Mesendoderm (in vitro differentiated cells): ENCODE results near the gene RNF5. TPM values are rescaled to one million over a fixed set of nuclear protein-coding genes. Genes with fewer than 3 reads are reported as not detected.
A peak's percentile ranks its signal among the peaks of the same experiment; 100 is the strongest.

Source experiments
- DNase-seq: peaks from one replicate; pipeline ENCODE4 v3.0.0; 2013
- H2AK5ac ChIP-seq: 2 replicates; pipeline ENCODE4 v1.6.1; 2013; ENCODE audit warnings: low read length, inconsistent platforms
- H2BK120ac ChIP-seq: 2 replicates; pipeline ENCODE4 v1.6.1; 2013; ENCODE audit warnings: low read depth, mild to moderate bottlenecking, low read length, moderate library complexity, mixed read lengths
- H2BK15ac ChIP-seq: replicated peaks from 2 replicates; pipeline ENCODE4 v1.6.1; 2013; ENCODE audit warnings: low read depth, mild to moderate bottlenecking, moderate library complexity
- H2BK5ac ChIP-seq: 2 replicates; pipeline ENCODE4 v1.6.1; 2013; ENCODE audit warnings: low read length, inconsistent platforms
- H3K18ac ChIP-seq: 2 replicates; pipeline ENCODE4 v1.6.1; 2013; ENCODE audit warnings: mild to moderate bottlenecking, low read length, mixed read lengths
- H3K23ac ChIP-seq: one replicate; pipeline ENCODE4 v1.6.1; 2013; ENCODE audit warnings: low read length
- H3K27ac ChIP-seq: 2 replicates; pipeline ENCODE4 v1.5.1; 2013; ENCODE audit warnings: low read depth, mild to moderate bottlenecking, inconsistent platforms, low read length, moderate library complexity
- H3K27me3 ChIP-seq: 2 replicates; pipeline ENCODE4 v1.6.1; 2013; ENCODE audit warnings: low read length, control low read depth, mild to moderate bottlenecking, inconsistent platforms; ENCODE audit not compliant: insufficient read depth, poor library complexity
- H3K36me3 ChIP-seq: 2 replicates; pipeline ENCODE4 v1.6.1; 2013; ENCODE audit warnings: low read length, inconsistent platforms; ENCODE audit not compliant: control insufficient read depth, insufficient read depth
- H3K4ac ChIP-seq: one replicate; pipeline ENCODE4 v1.6.1; 2013; ENCODE audit warnings: low read depth, mild to moderate bottlenecking, low read length, moderate library complexity
- H3K4me1 ChIP-seq: 2 replicates; pipeline ENCODE4 v1.6.1; 2013; ENCODE audit warnings: low read depth, low read length, inconsistent platforms; ENCODE audit not compliant: control insufficient read depth
- H3K4me2 ChIP-seq: 2 replicates; pipeline ENCODE4 v1.6.1; 2013; ENCODE audit warnings: low read length
- H3K4me3 ChIP-seq: 2 replicates; pipeline ENCODE4 v1.5.1; 2013; ENCODE audit warnings: mild to moderate bottlenecking, low read length
- H3K56ac ChIP-seq: one replicate; pipeline ENCODE4 v1.6.1; 2013; ENCODE audit warnings: low read length
- H3K79me1 ChIP-seq: 2 replicates; pipeline ENCODE4 v1.6.1; 2013; ENCODE audit warnings: low read length, inconsistent platforms
- H3K79me2 ChIP-seq: 2 replicates; pipeline ENCODE4 v1.6.1; 2013; ENCODE audit warnings: mild to moderate bottlenecking, low read length; ENCODE audit not compliant: control insufficient read depth, insufficient read depth
- H3K9ac ChIP-seq: 2 replicates; pipeline ENCODE4 v1.6.1; 2013; ENCODE audit warnings: low read length, inconsistent platforms
- H4K5ac ChIP-seq: one replicate; pipeline ENCODE4 v1.6.1; 2013; ENCODE audit warnings: low read length
- H4K8ac ChIP-seq: one replicate; pipeline ENCODE4 v1.6.1; 2013; ENCODE audit warnings: low read depth, mild to moderate bottlenecking, control low read depth, low read length, moderate library complexity
- WGBS: extraction: QIAGEN DNeasy Blood & Tissue Kit; methylation state at CpG from one replicate; pipeline ENCODE4 v1.1.7; 2013; ENCODE audit warnings: low lambda C conversion rate, missing lambda C conversion rate; ENCODE audit not compliant: insufficient coverage; ENCODE audit errors: extremely low coverage; 5-methylcytosine and 5-hydroxymethylcytosine counted together
- polyA plus RNA-seq, 2 experiments: library from polyadenylated mRNA; stranded (reverse); fragments of 200-250 nt; gene quantifications; one replicate each; pipeline ENCODE4 v1.2.3, GENCODE V29; 2013

RNF5 gene
- polyA plus RNA-seq (2013, experiment 1 of 2), result 90.3 TPM
- 86.3 TPM for polyA plus RNA-seq (2013, experiment 2 of 2)

GRCh38 chr6:32177788-32178546, at the start of gene RNF5:
Gene RNF5, plus strand, starts transcription at chr6:32178405. Its CDS starts 107 bp downstream, at chr6:32178512.
- whole genome bisulfite sequencing, result no CpG with 5 or more reads among the region's 33 CpGs

GRCh38 chr6:32128751-32129296, 49.4 kb upstream of the RNF5 start:
- no peak overlapping the region for H4K8ac ChIP-seq
- H3K36me3 ChIP-seq, result no peaks in the 10 kb centered on the region
- no peaks in the 10 kb centered on the region for H3K27me3 ChIP-seq
- H3K18ac ChIP-seq, result no peak overlapping the region
- no peak overlapping the region for H3K4me3 ChIP-seq
- no peak overlapping the region for H2AK5ac ChIP-seq
- no peak overlapping the region for H2BK5ac ChIP-seq
- no peak overlapping the region for H3K27ac ChIP-seq
- no peak for DNase-seq
- H3K4me2 ChIP-seq, result peak overlapping the region; percentile 27
- no peak overlapping the region for H4K5ac ChIP-seq
- peaks cover 12% of the 10 kb centered on the region for H3K79me1 ChIP-seq
- no peak overlapping the region for H3K4ac ChIP-seq
- peak overlapping the region; percentile 40 for H3K9ac ChIP-seq
- H3K79me2 ChIP-seq, result peaks cover 4% of the 10 kb centered on the region
- peak overlapping the region; percentile 82 for H3K56ac ChIP-seq
- peaks cover 5% of the 10 kb centered on the region for H3K4me1 ChIP-seq
- no peak overlapping the region for H3K23ac ChIP-seq
- H2BK120ac ChIP-seq, result no peak overlapping the region
- H2BK15ac ChIP-seq, result no peak overlapping the region
- WGBS, result no CpG with 5 or more reads among the region's 13 CpGs

More at GRCh38 chr6:32177788-32178546, at the start of gene RNF5:
- Histone ChIP-seq H2BK120ac (no peak within 1 kb of the TSS), H2BK15ac (no peak within 1 kb of the TSS), H3K23ac (peak within 1 kb of the TSS; percentile 48), H3K18ac (peak within 1 kb of the TSS; percentile 47), H4K8ac (no peak within 1 kb of the TSS), H3K4me1 (peaks cover 16% of the 10 kb centered on the region), H3K9ac (peak within 1 kb of the TSS; percentile 88), H3K4me3 (peak within 1 kb of the TSS; percentile 43), H3K27me3 (no peaks in the 10 kb centered on the region), H4K5ac (peak within 1 kb of the TSS; percentile 40), H3K27ac (peak within 1 kb of the TSS; percentile 89), H3K56ac (peak within 1 kb of the TSS; percentile 91), H2BK5ac (peak within 1 kb of the TSS; percentile 68), H3K36me3 (peaks cover 1% of the 10 kb centered on the region), H3K4ac (peak within 1 kb of the TSS; percentile 89), H2AK5ac (peak within 1 kb of the TSS; percentile 9), H3K79me2 (peaks cover 33% of the 10 kb centered on the region), H3K79me1 (peaks cover 20% of the 10 kb centered on the region), H3K4me2 (peak within 1 kb of the TSS; percentile 93)
- DNase-seq, result peak; percentile 100

GRCh38 chr6:32129297-32130088, 48.7 kb upstream of the RNF5 start:
- no peak overlapping the region for H4K5ac ChIP-seq
- H3K27me3 ChIP-seq, result no peaks in the 10 kb centered on the region
- H3K4me3 ChIP-seq, result peak overlapping the region; percentile 88
- no peak overlapping the region for H4K8ac ChIP-seq
- H3K9ac ChIP-seq, result peak overlapping the region; percentile 94
- no peak overlapping the region for H2BK120ac ChIP-seq
- peak overlapping the region; percentile 17 for H2BK5ac ChIP-seq
- no peaks in the 10 kb centered on the region for H3K36me3 ChIP-seq
- peak overlapping the region; percentile 86 for H3K18ac ChIP-seq
- H2AK5ac ChIP-seq, result peak overlapping the region; percentile 75
- H3K79me1 ChIP-seq, result peaks cover 12% of the 10 kb centered on the region
- WGBS, result no CpG with 5 or more reads among the region's 22 CpGs
- H3K23ac ChIP-seq, result no peak overlapping the region
- peaks cover 4% of the 10 kb centered on the region for H3K79me2 ChIP-seq
- peak overlapping the region; percentile 39 for H3K27ac ChIP-seq
- peak overlapping the region; percentile 25 for H3K4ac ChIP-seq
- no peak overlapping the region for H2BK15ac ChIP-seq
- peaks cover 5% of the 10 kb centered on the region for H3K4me1 ChIP-seq
- peak overlapping the region; percentile 97 for H3K56ac ChIP-seq
- DNase-seq, result no peak
- H3K4me2 ChIP-seq, result peak overlapping the region; percentile 65

- Histone ChIP-seq H3K36me3 (no peaks in the 10 kb centered on the region), H2BK120ac (no peak overlapping the region), H3K18ac (no peak overlapping the region), H4K5ac (no peak overlapping the region), H3K4me1 (peaks cover 5% of the 10 kb centered on the region), H2BK15ac (no peak overlapping the region), H3K4ac (no peak overlapping the region), H3K56ac (no peak overlapping the region), H3K79me2 (peaks cover 4% of the 10 kb centered on the region), H3K79me1 (peaks cover 12% of the 10 kb centered on the region), H3K23ac (no peak overlapping the region), H3K9ac (no peak overlapping the region), H3K27ac (no peak overlapping the region), H2BK5ac (no peak overlapping the region), H2AK5ac (no peak overlapping the region), H3K4me3 (no peak overlapping the region), H4K8ac (no peak overlapping the region), H3K27me3 (no peaks in the 10 kb centered on the region), H3K4me2 (no peak overlapping the region)
- no peak for DNase-seq
- WGBS, result no CpG with 5 or more reads among the region's 14 CpGs
These were observed 46.7 kb upstream of the RNF5 start for GRCh38 chr6:32131439-32131948.

GRCh38 chr6:32132110-32132509, 46.1 kb upstream of the RNF5 start:
- Histone ChIP-seq H3K27ac (no peak overlapping the region), H3K4me1 (peaks cover 5% of the 10 kb centered on the region), H3K79me1 (peaks cover 12% of the 10 kb centered on the region), H3K27me3 (no peaks in the 10 kb centered on the region), H3K56ac (no peak overlapping the region), H3K18ac (no peak overlapping the region), H3K4me2 (no peak overlapping the region), H2BK120ac (no peak overlapping the region), H3K79me2 (peaks cover 4% of the 10 kb centered on the region), H3K23ac (no peak overlapping the region), H4K8ac (no peak overlapping the region), H4K5ac (no peak overlapping the region), H2BK5ac (no peak overlapping the region), H3K4ac (no peak overlapping the region), H2BK15ac (no peak overlapping the region), H2AK5ac (no peak overlapping the region), H3K4me3 (no peak overlapping the region), H3K9ac (no peak overlapping the region), H3K36me3 (no peaks in the 10 kb centered on the region)
- no peak for DNase-seq
